Activated CD8-positive, alpha-beta memory T cell treated with anti-CD3 and anti-CD28 coated beads for 36 hours (primary cell): ENCODE data around the gene LOXL1. TPM values are rescaled to one million over a fixed set of nuclear protein-coding genes. Genes with fewer than 3 reads are reported as not detected.
"Not testable (repeated sequence)": the region's sequence is repeated elsewhere in the genome, so short reads cannot be mapped to it uniquely, and the experiment has no call there.

Source experiments
- CTCF ChIA-PET: fragments of 350-600 bp; sonication (Branson Sonifier 250); formaldehyde crosslinking; loops from one replicate; lab custom pipeline; 2021; ENCODE audit warnings: antibody characterized with exemption; lab: Charles Lee
- POLR2A ChIA-PET: fragments of 350-600 bp; sonication (Branson Sonifier 250); formaldehyde crosslinking; loops from one replicate; lab custom pipeline; 2021; ENCODE audit warnings: antibody characterized with exemption; lab: Charles Lee
- total RNA-seq, 2 experiments: library from RNA; stranded (reverse); gene quantifications; one replicate each; pipeline ENCODE4 v1.2.3, GENCODE V29; 2021

Gene LOXL1
- total RNA-seq, 2 experiments from 2014 or later = 1.4 to 1.7 TPM

GRCh38 chr15:73932381-73933191, 6.3 kb downstream of the LOXL1 start:
- CTCF ChIA-PET = interaction anchor here (1.0 to 1.4 kb wide), 2 partner anchors 24 to 32 kb away, joined by 3 to 5 read pairs; no protein-coding TSS in a partner anchor
- POLR2A ChIA-PET = no interaction called here

- POLR2A ChIA-PET = no interaction called here
- CTCF ChIA-PET = interaction anchor here (1.4 kb wide), 1 partner anchor 30 kb away, joined by 5 read pairs; no protein-coding TSS in a partner anchor
Measured at GRCh38 chr15:73934281-73934680, 8.0 kb downstream of the LOXL1 start.

- CTCF ChIA-PET = interaction anchor here (1.1 to 1.2 kb wide), 2 partner anchors 16 to 21 kb away, joined by 3 to 4 read pairs; no protein-coding TSS in a partner anchor
- POLR2A ChIA-PET = no interaction called here
Measured at GRCh38 chr15:73935547-73935946, 9.3 kb downstream of the LOXL1 start.

- ChIA-PET CTCF (interaction anchor here (1.1 to 1.2 kb wide), 3 partner anchors 9 to 21 kb away, joined by 3 to 4 read pairs (median 3); no protein-coding TSS in a partner anchor), POLR2A (no interaction called here)
Measured at GRCh38 chr15:73936181-73936580, 9.9 kb downstream of the LOXL1 start.

GRCh38 chr15:73936588-73937290, 10.5 kb downstream of the LOXL1 start:
- POLR2A ChIA-PET = no interaction called here

GRCh38 chr15:73937296-73937695, 11.0 kb downstream of the LOXL1 start:
- POLR2A ChIA-PET = no interaction called here
- CTCF ChIA-PET = no interaction called here

More at GRCh38 chr15:73936588-73937290, 10.5 kb downstream of the LOXL1 start:
- CTCF ChIA-PET = interaction anchor here (1.1 to 1.2 kb wide), 2 partner anchors 9 to 20 kb away, joined by 3 read pairs; no protein-coding TSS in a partner anchor

- POLR2A ChIA-PET = no interaction called here
- CTCF ChIA-PET = no interaction called here
Measured at GRCh38 chr15:73937726-73938125, 11.5 kb downstream of the LOXL1 start.

GRCh38 chr15:73938516-73938915, 12.3 kb downstream of the LOXL1 start:
- POLR2A ChIA-PET = interaction anchor here (0.6 kb wide), 1 partner anchor 85 kb away, joined by 5 read pairs; no protein-coding TSS in a partner anchor
- CTCF ChIA-PET = not testable (repeated sequence)

GRCh38 chr15:73939138-73939537, 12.9 kb downstream of the LOXL1 start:
- CTCF ChIA-PET = interaction anchor here (0.6 kb wide), 1 partner anchor 109 kb away, joined by 3 read pairs; no protein-coding TSS in a partner anchor
- POLR2A ChIA-PET = no interaction called here

- ChIA-PET POLR2A (interaction anchor here (1.0 kb wide), 1 partner anchor 12 kb away, joined by 3 read pairs; no protein-coding TSS in a partner anchor), CTCF (no interaction called here)
Measured at GRCh38 chr15:73940061-73940981, 14.1 kb downstream of the LOXL1 start.

- POLR2A ChIA-PET = no interaction called here
- CTCF ChIA-PET = no interaction called here
Measured at GRCh38 chr15:73941044-73941443, 14.8 kb downstream of the LOXL1 start.

- ChIA-PET CTCF (no interaction called here), POLR2A (no interaction called here)
Measured at GRCh38 chr15:73941449-73941848, 15.2 kb downstream of the LOXL1 start.

- ChIA-PET POLR2A (no interaction called here), CTCF (no interaction called here)
Measured at GRCh38 chr15:73941871-73942635, 15.8 kb downstream of the LOXL1 start.

- POLR2A ChIA-PET = no interaction called here
- CTCF ChIA-PET = interaction anchor here (1.0 kb wide), 1 partner anchor 23 kb away, joined by 3 read pairs; no protein-coding TSS in a partner anchor
Measured at GRCh38 chr15:73942751-73943270, 16.5 kb downstream of the LOXL1 start.

GRCh38 chr15:73944161-73945129, 18.2 kb downstream of the LOXL1 start:
- ChIA-PET POLR2A (no interaction called here), CTCF (no interaction called here)

- CTCF ChIA-PET = no interaction called here
- POLR2A ChIA-PET = no interaction called here
Measured at GRCh38 chr15:73945130-73945508, 18.9 kb downstream of the LOXL1 start.
